ENCODE data around the gene SMIM14.
"Not testable (repeated sequence)": the region's sequence is repeated elsewhere in the genome, so short reads cannot be mapped to it uniquely, and the experiment has no call there.

SMIM14 gene

GRCh38 chr4:39510348-39510929, 128.2 kb downstream of the SMIM14 start:
- H3K4me3 ChIP-seq (ENCODE audit: low read depth, low read length) = no peak overlapping the region
- DNase-seq (ENCODE audit: low read depth) = no peak
- TF ChIP-seq MAX (IDR thresholded peaks at IDR 0.05; ENCODE audit: low read depth, low read length) (no peak), CTCF (IDR thresholded peaks at IDR 0.05; ENCODE audit: low read depth, low read length) (no peak), MYC (IDR thresholded peaks at IDR 0.05; ENCODE audit: low read depth, low read length) (no peak), POLR2A (IDR thresholded peaks at IDR 0.05; ENCODE audit: extremely low read depth, insufficient read length) (no peak)

- DNase-seq (ENCODE audit: low read depth) = no peak
- TF ChIP-seq POLR2A (IDR thresholded peaks at IDR 0.05; ENCODE audit: extremely low read depth, insufficient read length) (no peak), CTCF (IDR thresholded peaks at IDR 0.05; ENCODE audit: low read depth, low read length) (no peak), MAX (IDR thresholded peaks at IDR 0.05; ENCODE audit: low read depth, low read length) (no peak), MYC (IDR thresholded peaks at IDR 0.05; ENCODE audit: low read depth, low read length) (no peak)
- no peak overlapping the region for H3K4me3 ChIP-seq (ENCODE audit: low read depth, low read length)
These were observed 133.1 kb downstream of the SMIM14 start for GRCh38 chr4:39505581-39505980.

GRCh38 chr4:39504538-39504937, 134.1 kb downstream of the SMIM14 start:
- H3K4me3 ChIP-seq (ENCODE audit: low read depth, low read length) = no peak overlapping the region
- no peak for TF ChIP-seq POLR2A (IDR thresholded peaks at IDR 0.05; ENCODE audit: extremely low read depth, insufficient read length)
- no peak for TF ChIP-seq CTCF (IDR thresholded peaks at IDR 0.05; ENCODE audit: low read depth, low read length)
- no peak for TF ChIP-seq MAX (IDR thresholded peaks at IDR 0.05; ENCODE audit: low read depth, low read length)
- no peak for TF ChIP-seq MYC (IDR thresholded peaks at IDR 0.05; ENCODE audit: low read depth, low read length)
- DNase-seq (ENCODE audit: low read depth) = no peak

GRCh38 chr4:39502664-39503035, 136.0 kb downstream of the SMIM14 start:
- not testable (repeated sequence) for DNase-seq (ENCODE audit: low read depth)

GRCh38 chr4:39502019-39502663, 136.5 kb downstream of the SMIM14 start:
- DNase-seq (ENCODE audit: low read depth) = no peak
- TF ChIP-seq MYC (IDR thresholded peaks at IDR 0.05; ENCODE audit: low read depth, low read length) (no peak), MAX (IDR thresholded peaks at IDR 0.05; ENCODE audit: low read depth, low read length) (no peak), POLR2A (IDR thresholded peaks at IDR 0.05; ENCODE audit: extremely low read depth, insufficient read length) (no peak), CTCF (IDR thresholded peaks at IDR 0.05; ENCODE audit: low read depth, low read length) (no peak)
- H3K4me3 ChIP-seq (ENCODE audit: low read depth, low read length) = no peak overlapping the region

More at GRCh38 chr4:39502664-39503035, 136.0 kb downstream of the SMIM14 start:
- not testable (repeated sequence) for H3K4me3 ChIP-seq (ENCODE audit: low read depth, low read length)

GRCh38 chr4:39498727-39499020, 140.0 kb downstream of the SMIM14 start:
- TF ChIP-seq MAX (IDR thresholded peaks at IDR 0.05; ENCODE audit: low read depth, low read length) = no peak
- no peak for TF ChIP-seq MYC (IDR thresholded peaks at IDR 0.05; ENCODE audit: low read depth, low read length)
- TF ChIP-seq POLR2A (IDR thresholded peaks at IDR 0.05; ENCODE audit: extremely low read depth, insufficient read length) = no peak
- no peak for TF ChIP-seq CTCF (IDR thresholded peaks at IDR 0.05; ENCODE audit: low read depth, low read length)
- DNase-seq (ENCODE audit: low read depth) = no peak
- H3K4me3 ChIP-seq (ENCODE audit: low read depth, low read length) = no peak overlapping the region
